Testis (tissue), 3 donors: ENCODE data around the gene RAD50. TPM values are rescaled to one million over a fixed set of nuclear protein-coding genes. Genes with fewer than 3 reads are reported as not detected.

Experiments used
- DNase-seq: peaks from one replicate; pipeline ENCODE4 v3.0.0-alpha.2; 2019
- H3K27ac ChIP-seq, 2 donors: fragments of 200-600 bp; sonication (generic); one replicate each; pipeline ENCODE4 v1.5.1; 2019
- H3K27me3 ChIP-seq: fragments of 200-600 bp; sonication (generic); one replicate; pipeline ENCODE4 v1.5.1; 2019
- H3K36me3 ChIP-seq: fragments of 200-600 bp; sonication (generic); one replicate; pipeline ENCODE4 v1.5.1; 2017; ENCODE audit warnings: low read depth; ENCODE audit errors: missing control alignments
- H3K4me1 ChIP-seq: fragments of 200-600 bp; sonication (generic); one replicate; pipeline ENCODE4 v1.5.1; 2019
- H3K4me3 ChIP-seq, 2 donors: fragments of 200-600 bp; sonication (generic); one replicate each; pipeline ENCODE4 v1.5.1; 2017 to 2019
- H3K9me3 ChIP-seq: fragments of 200-600 bp; sonication (generic); one replicate; pipeline ENCODE4 v1.5.1; 2017
- CTCF ChIP-seq, 3 experiments: fragments of 450-650 bp in 2 of 3; fragments of 200-600 bp in 1 of 3; sonication (generic) in 1 of 3; IDR thresholded peaks; one replicate each; pipeline ENCODE4 v1.5.1; 2016 to 2019; ENCODE audit warnings: antibody characterized with exemption in 3 of 3, mild to moderate bottlenecking in 2 of 3, moderate library complexity in 1 of 3
- POLR2A ChIP-seq: fragments of 450-650 bp; IDR thresholded peaks from one replicate; pipeline ENCODE4 v1.6.1; 2017; ENCODE audit warnings: antibody characterized with exemption, mild to moderate bottlenecking, moderate library complexity
- WGBS, 2 donors: methylation state at CpG; one replicate each; pipeline ENCODE4 v1.1.5; 2018; 5-methylcytosine and 5-hydroxymethylcytosine counted together
- intact Hi-C: fragments of 100-400 bp; cut with DNase I; formaldehyde crosslinking; loops from one replicate; pipeline ENCODE4 v1.15.1; 2023; ENCODE audit warnings: low total_unique reads
- polyA plus RNA-seq: library from polyadenylated mRNA; stranded (reverse); fragments of 350-450 nt; fragmentation: Illumina TruSeq; extraction: RNeasy Lipid Tissue Mini Kit (QIAGEN cat#74804); gene quantifications from one replicate; pipeline ENCODE4 v1.2.3, GENCODE V29; 2014; ENCODE audit warnings: low read depth, low replicate concordance; ENCODE audit not compliant: insufficient read depth
- total RNA-seq, 2 donors: library from RNA; depleted of rRNA; stranded (reverse); fragments of >200 nt; gene quantifications; one replicate each; pipeline ENCODE4 v1.2.3, GENCODE V29; 2016

RAD50 gene
- total and polyA plus RNA-seq, 3 donors from 2014 or later: 5.0 to 41.6 (median 38.6) TPM

- DNase-seq: no peak
- no peaks in the 10 kb centered on the region for H3K9me3 ChIP-seq
- TF ChIP-seq CTCF (IDR thresholded peaks at IDR 0.05) (no peak), POLR2A (no peak)
- no peak overlapping the region for H3K4me3 ChIP-seq
- H3K27ac ChIP-seq: no peak overlapping the region
- H3K4me1 ChIP-seq: no peaks in the 10 kb centered on the region
- intact Hi-C loops: no loop called here
- H3K27me3 ChIP-seq: no peaks in the 10 kb centered on the region
- WGBS, 2 donors: 86 to 88% methylated on average over 4 of the region's 4 CpGs
- no peaks in the 10 kb centered on the region for H3K36me3 ChIP-seq
These were observed 25.8 kb upstream of the RAD50 start for GRCh38 chr5:132530946-132531345.

GRCh38 chr5:132539716-132540115, 17.1 kb upstream of the RAD50 start:
- TF ChIP-seq CTCF (IDR thresholded peaks at IDR 0.05): no peak
- TF ChIP-seq POLR2A: no peak
- intact Hi-C loops: no loop called here
- no peaks in the 10 kb centered on the region for H3K27me3 ChIP-seq

GRCh38 chr5:132540149-132540548, 16.6 kb upstream of the RAD50 start:
- Histone ChIP-seq H3K27me3 (no peaks in the 10 kb centered on the region), H3K9me3 (no peaks in the 10 kb centered on the region), H3K36me3 (no peaks in the 10 kb centered on the region), H3K4me1 (no peaks in the 10 kb centered on the region), H3K27ac (no peak overlapping the region), H3K4me3 (no peak overlapping the region)
- TF ChIP-seq CTCF (IDR thresholded peaks at IDR 0.05): no peak
- TF ChIP-seq POLR2A: no peak
- no peak for DNase-seq
- 84 to 90% methylated on average over 5 of the region's 5 CpGs for WGBS, 2 donors
- intact Hi-C loops: no loop called here

More at GRCh38 chr5:132539716-132540115, 17.1 kb upstream of the RAD50 start:
- Histone ChIP-seq H3K4me1 (no peaks in the 10 kb centered on the region), H3K9me3 (no peaks in the 10 kb centered on the region), H3K27ac (no peak overlapping the region), H3K4me3 (no peak overlapping the region), H3K36me3 (no peaks in the 10 kb centered on the region)
- DNase-seq: no peak
- 81 to 91% methylated on average over 4 of the region's 4 CpGs for WGBS, 2 donors

- H3K4me1 ChIP-seq: no peaks in the 10 kb centered on the region
- no peak overlapping the region for H3K27ac ChIP-seq
These were observed 16.0 kb upstream of the RAD50 start for GRCh38 chr5:132540764-132541163.

More at GRCh38 chr5:132540764-132541163, 16.0 kb upstream of the RAD50 start:
- Histone ChIP-seq H3K27me3 (no peaks in the 10 kb centered on the region), H3K9me3 (no peaks in the 10 kb centered on the region), H3K36me3 (no peaks in the 10 kb centered on the region), H3K4me3 (no peak overlapping the region)
- intact Hi-C loops: no loop called here
- WGBS, 2 donors: 91 to 93% methylated on average over 4 of the region's 4 CpGs
- TF ChIP-seq CTCF (IDR thresholded peaks at IDR 0.05) (no peak), POLR2A (no peak)
- DNase-seq: no peak
